ENCODE measurements around the gene IFIH1.

Gene IFIH1

GRCh38 chr2:162327134-162327769, 8.8 kb upstream of the IFIH1 start:
- H3K9me3 Mint-ChIP-seq = no peaks in the 10 kb centered on the region
- intact Hi-C loops (cut with micrococcal nuclease) = no loop called here
- no peak overlapping the region for H3K4me3 Mint-ChIP-seq
- H3K27ac Mint-ChIP-seq = peak overlapping the region; percentile 16
- H3K27me3 Mint-ChIP-seq = no peaks in the 10 kb centered on the region
- H3K36me3 Mint-ChIP-seq (ENCODE audit: low read depth) = no peaks in the 10 kb centered on the region
- H3K4me1 Mint-ChIP-seq (ENCODE audit: low read depth) = peaks cover 19% of the 10 kb centered on the region

- intact Hi-C loops (cut with micrococcal nuclease) = no loop called here
- Mint-ChIP-seq H3K4me1 (ENCODE audit: low read depth) (peaks cover 28% of the 10 kb centered on the region), H3K4me3 (no peak overlapping the region), H3K27ac (no peak overlapping the region), H3K36me3 (ENCODE audit: low read depth) (no peaks in the 10 kb centered on the region), H3K9me3 (no peaks in the 10 kb centered on the region), H3K27me3 (no peaks in the 10 kb centered on the region)
Measured at GRCh38 chr2:162324953-162325352, 6.5 kb upstream of the IFIH1 start.

- H3K9me3 Mint-ChIP-seq = no peaks in the 10 kb centered on the region
- peak overlapping the region; percentile 74 for H3K27ac Mint-ChIP-seq
- peak overlapping the region; percentile 32 for H3K4me3 Mint-ChIP-seq
Measured at GRCh38 chr2:162320864-162321517, 2.5 kb upstream of the IFIH1 start.

GRCh38 chr2:162317861-162318327, 590 bp downstream of the IFIH1 start:
- peak overlapping the region; percentile 100 for H3K27ac Mint-ChIP-seq
- peaks cover 31% of the 10 kb centered on the region for H3K36me3 Mint-ChIP-seq (ENCODE audit: low read depth)
- H3K9me3 Mint-ChIP-seq = no peaks in the 10 kb centered on the region
- H3K4me3 Mint-ChIP-seq = peak overlapping the region; percentile 89
- H3K27me3 Mint-ChIP-seq = no peaks in the 10 kb centered on the region
- peaks cover 51% of the 10 kb centered on the region for H3K4me1 Mint-ChIP-seq (ENCODE audit: low read depth)
- intact Hi-C loops (cut with micrococcal nuclease) = loop anchor here (1.0 to 10.0 kb wide), 2 partner anchors 26 to 343 kb away; partner anchors contain the start of gene GCA

More at GRCh38 chr2:162320864-162321517, 2.5 kb upstream of the IFIH1 start:
- Mint-ChIP-seq H3K27me3 (no peaks in the 10 kb centered on the region), H3K36me3 (ENCODE audit: low read depth) (peaks cover 16% of the 10 kb centered on the region), H3K4me1 (ENCODE audit: low read depth) (peaks cover 41% of the 10 kb centered on the region)
- intact Hi-C loops (cut with micrococcal nuclease) = no loop called here

GRCh38 chr2:162317058-162317742, 1.3 kb downstream of the IFIH1 start:
- H3K4me1 Mint-ChIP-seq (ENCODE audit: low read depth) = peaks cover 51% of the 10 kb centered on the region
- H3K27ac Mint-ChIP-seq = peak overlapping the region; percentile 100
- intact Hi-C loops (cut with micrococcal nuclease) = loop anchor here (10.0 kb wide), 1 partner anchor 342 kb away; no protein-coding TSS in a partner anchor
- H3K36me3 Mint-ChIP-seq (ENCODE audit: low read depth) = peaks cover 31% of the 10 kb centered on the region
- H3K27me3 Mint-ChIP-seq = no peaks in the 10 kb centered on the region
- peak overlapping the region; percentile 89 for H3K4me3 Mint-ChIP-seq
- no peaks in the 10 kb centered on the region for H3K9me3 Mint-ChIP-seq

GRCh38 chr2:162316590-162316989, 1.9 kb downstream of the IFIH1 start:
- peaks cover 31% of the 10 kb centered on the region for H3K36me3 Mint-ChIP-seq (ENCODE audit: low read depth)
- no peaks in the 10 kb centered on the region for H3K9me3 Mint-ChIP-seq
- H3K27me3 Mint-ChIP-seq = no peaks in the 10 kb centered on the region
- intact Hi-C loops (cut with micrococcal nuclease) = loop anchor here (10.0 kb wide), 1 partner anchor 342 kb away; no protein-coding TSS in a partner anchor
- peak overlapping the region; percentile 89 for H3K4me3 Mint-ChIP-seq
- peaks cover 51% of the 10 kb centered on the region for H3K4me1 Mint-ChIP-seq (ENCODE audit: low read depth)
- peak overlapping the region; percentile 37 for H3K27ac Mint-ChIP-seq

GRCh38 chr2:162315938-162316337, 2.5 kb downstream of the IFIH1 start:
- peaks cover 45% of the 10 kb centered on the region for H3K4me1 Mint-ChIP-seq (ENCODE audit: low read depth)
- H3K9me3 Mint-ChIP-seq = no peaks in the 10 kb centered on the region
- H3K27ac Mint-ChIP-seq = peak overlapping the region; percentile 37
- H3K36me3 Mint-ChIP-seq (ENCODE audit: low read depth) = peaks cover 32% of the 10 kb centered on the region
- intact Hi-C loops (cut with micrococcal nuclease) = loop anchor here (1.0 to 10.0 kb wide), 2 partner anchors 40 to 341 kb away; no protein-coding TSS in a partner anchor
- H3K27me3 Mint-ChIP-seq = no peaks in the 10 kb centered on the region
- peak overlapping the region; percentile 89 for H3K4me3 Mint-ChIP-seq

GRCh38 chr2:162312853-162313252, 5.6 kb downstream of the IFIH1 start:
- H3K4me3 Mint-ChIP-seq = no peak overlapping the region
- H3K27ac Mint-ChIP-seq = no peak overlapping the region
- H3K27me3 Mint-ChIP-seq = no peaks in the 10 kb centered on the region
- intact Hi-C loops (cut with micrococcal nuclease) = loop anchor here (10.0 kb wide), 1 partner anchor 338 kb away; no protein-coding TSS in a partner anchor
- peaks cover 49% of the 10 kb centered on the region for H3K36me3 Mint-ChIP-seq (ENCODE audit: low read depth)
- peaks cover 33% of the 10 kb centered on the region for H3K4me1 Mint-ChIP-seq (ENCODE audit: low read depth)
- H3K9me3 Mint-ChIP-seq = no peaks in the 10 kb centered on the region

- no peak overlapping the region for H3K4me3 Mint-ChIP-seq
- peaks cover 4% of the 10 kb centered on the region for H3K4me1 Mint-ChIP-seq (ENCODE audit: low read depth)
- intact Hi-C loops (cut with micrococcal nuclease) = no loop called here
- H3K27me3 Mint-ChIP-seq = no peaks in the 10 kb centered on the region
- H3K36me3 Mint-ChIP-seq (ENCODE audit: low read depth) = peaks cover 54% of the 10 kb centered on the region
- H3K27ac Mint-ChIP-seq = no peak overlapping the region
- H3K9me3 Mint-ChIP-seq = no peaks in the 10 kb centered on the region
Measured at GRCh38 chr2:162308747-162309503, 9.6 kb downstream of the IFIH1 start.

GRCh38 chr2:162305901-162306300, 12.6 kb downstream of the IFIH1 start:
- peaks cover 64% of the 10 kb centered on the region for H3K36me3 Mint-ChIP-seq (ENCODE audit: low read depth)
- no peak overlapping the region for H3K27ac Mint-ChIP-seq
- H3K9me3 Mint-ChIP-seq = no peaks in the 10 kb centered on the region
- intact Hi-C loops (cut with micrococcal nuclease) = no loop called here
- no peak overlapping the region for H3K4me3 Mint-ChIP-seq
- H3K27me3 Mint-ChIP-seq = no peaks in the 10 kb centered on the region
- no peaks in the 10 kb centered on the region for H3K4me1 Mint-ChIP-seq (ENCODE audit: low read depth)

- intact Hi-C loops (cut with micrococcal nuclease) = loop anchor here (1.0 to 2.0 kb wide), 2 partner anchors 149 to 715 kb away; no protein-coding TSS in a partner anchor
- no peaks in the 10 kb centered on the region for H3K27me3 Mint-ChIP-seq
- no peaks in the 10 kb centered on the region for H3K9me3 Mint-ChIP-seq
- no peaks in the 10 kb centered on the region for H3K4me1 Mint-ChIP-seq (ENCODE audit: low read depth)
- no peak overlapping the region for H3K4me3 Mint-ChIP-seq
- no peak overlapping the region for H3K27ac Mint-ChIP-seq
- peaks cover 33% of the 10 kb centered on the region for H3K36me3 Mint-ChIP-seq (ENCODE audit: low read depth)
Measured at GRCh38 chr2:162301877-162302276, 16.6 kb downstream of the IFIH1 start.

- intact Hi-C loops (cut with micrococcal nuclease) = loop anchor here (1.0 to 2.0 kb wide), 2 partner anchors 148 to 714 kb away; no protein-coding TSS in a partner anchor
- Mint-ChIP-seq H3K9me3 (no peaks in the 10 kb centered on the region), H3K27me3 (no peaks in the 10 kb centered on the region), H3K4me3 (no peak overlapping the region), H3K36me3 (ENCODE audit: low read depth) (peaks cover 30% of the 10 kb centered on the region), H3K4me1 (ENCODE audit: low read depth) (no peaks in the 10 kb centered on the region), H3K27ac (no peak overlapping the region)
Measured at GRCh38 chr2:162301151-162301804, 17.2 kb downstream of the IFIH1 start.

GRCh38 chr2:162300266-162300665, 18.2 kb downstream of the IFIH1 start:
- H3K27me3 Mint-ChIP-seq = no peaks in the 10 kb centered on the region
- no peak overlapping the region for H3K27ac Mint-ChIP-seq
- intact Hi-C loops (cut with micrococcal nuclease) = loop anchor here (2.0 kb wide), 1 partner anchor 713 kb away; no protein-coding TSS in a partner anchor
- H3K4me1 Mint-ChIP-seq (ENCODE audit: low read depth) = peaks cover 6% of the 10 kb centered on the region
- H3K9me3 Mint-ChIP-seq = no peaks in the 10 kb centered on the region
- H3K4me3 Mint-ChIP-seq = no peak overlapping the region
- H3K36me3 Mint-ChIP-seq (ENCODE audit: low read depth) = peaks cover 29% of the 10 kb centered on the region

All from dendritic cell treated with granulocyte-macrophage colony-stimulating factor and Interleukin-4, amounts not matched to agents 40 ng/mL and 50 ng/mL, for 4 days (primary cell).